NCI-H2171 treated with DMSO at 0.1 percent for 48 hours (cell line): Measurements from ENCODE around the gene MTAP.

Source experiments
- DNase-seq: peaks from one replicate; lab custom pipeline; 2025; lab: John Stamatoyannopoulos, UW

Gene MTAP

DNA sequence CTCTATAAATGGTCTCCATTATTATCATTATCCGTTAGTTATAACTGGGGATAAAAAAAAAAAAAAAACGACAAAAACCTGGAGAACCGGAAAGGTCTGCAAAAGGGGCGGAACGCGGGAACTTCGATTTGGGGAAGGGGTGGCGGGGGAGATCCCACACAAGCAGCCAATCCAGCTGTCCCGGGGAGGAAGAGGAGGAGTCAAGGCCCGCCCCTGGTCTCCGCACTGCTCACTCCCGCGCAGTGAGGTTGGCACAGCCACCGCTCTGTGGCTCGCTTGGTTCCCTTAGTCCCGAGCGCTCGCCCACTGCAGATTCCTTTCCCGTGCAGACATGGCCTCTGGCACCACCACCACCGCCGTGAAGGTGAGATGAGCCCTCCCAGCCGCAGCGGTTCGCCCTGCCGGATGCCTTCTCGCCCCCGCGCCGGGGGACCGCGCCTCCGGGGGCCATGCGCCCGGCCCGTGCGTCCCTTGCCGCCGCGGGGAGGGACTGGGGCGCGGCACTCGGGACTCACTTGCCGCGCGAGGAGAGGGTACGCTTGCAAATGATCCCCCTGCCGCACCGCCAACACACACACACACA, at the start of gene MTAP:
TSS of gene MTAP (plus strand) at position 219 of the 583 bp plus-strand sequence. CDS start at position 332, 113 bp downstream.
- peak; percentile 87 for DNase-seq

DNA sequence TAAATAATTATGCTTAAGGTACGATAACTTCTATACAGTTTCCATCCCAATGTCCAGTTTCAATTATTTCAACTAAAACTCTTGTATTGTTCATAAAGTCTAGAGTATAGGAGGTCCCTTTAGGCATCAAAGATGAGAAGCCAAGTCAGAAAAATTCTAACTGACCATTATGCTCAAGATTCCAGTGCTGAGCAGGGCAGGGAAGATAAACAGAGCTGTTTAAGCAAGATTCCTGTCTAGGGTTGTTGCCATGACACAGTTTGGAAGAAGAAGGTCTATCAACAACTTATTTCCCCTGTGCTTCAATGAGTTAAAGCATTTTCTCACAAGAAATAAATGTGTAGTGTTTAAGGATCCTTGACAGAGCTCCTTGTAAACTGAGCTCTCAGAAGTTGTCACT, 48.9 kb upstream of the MTAP start:
- DNase-seq: no peak

DNA sequence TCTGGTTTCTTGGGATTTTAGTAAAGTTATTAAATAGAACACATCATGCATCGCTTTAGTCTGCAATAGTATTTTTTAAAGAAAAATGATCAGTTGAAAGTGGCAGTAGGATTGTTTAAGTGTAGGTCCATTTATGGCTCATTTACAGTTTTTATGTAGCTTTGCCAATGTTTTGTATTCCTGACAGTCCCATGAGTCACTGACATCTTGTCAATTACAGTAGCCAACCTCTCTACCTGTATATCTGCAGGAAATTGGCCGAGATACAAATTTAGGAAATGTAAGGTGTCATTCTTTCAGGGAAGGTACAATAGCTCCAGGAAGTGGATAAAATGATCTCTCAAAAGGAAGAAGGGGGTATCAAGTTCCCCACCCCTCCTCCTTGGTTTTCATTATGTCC, 47.7 kb upstream of the MTAP start:
- DNase-seq: no peak

DNA sequence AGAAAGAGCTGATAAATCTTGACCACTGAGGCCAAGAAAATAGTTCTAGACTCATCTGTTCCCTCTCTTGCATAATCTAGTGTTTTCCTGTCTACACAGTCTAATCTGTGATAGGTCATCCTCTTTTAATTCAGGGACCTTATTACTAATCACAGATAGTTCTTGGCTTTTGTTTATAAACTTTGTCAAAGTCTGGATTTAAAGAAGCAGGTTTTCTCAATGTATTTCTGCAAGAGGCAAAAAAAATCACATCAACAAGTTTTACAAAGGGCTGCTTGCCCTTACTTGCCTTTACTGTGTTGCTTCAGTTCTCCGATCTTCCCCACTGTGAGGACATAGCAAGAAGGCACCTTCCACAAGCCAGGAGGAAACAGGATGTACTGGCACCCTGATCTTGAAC, 43.9 kb upstream of the MTAP start:
- DNase-seq: no peak

DNA sequence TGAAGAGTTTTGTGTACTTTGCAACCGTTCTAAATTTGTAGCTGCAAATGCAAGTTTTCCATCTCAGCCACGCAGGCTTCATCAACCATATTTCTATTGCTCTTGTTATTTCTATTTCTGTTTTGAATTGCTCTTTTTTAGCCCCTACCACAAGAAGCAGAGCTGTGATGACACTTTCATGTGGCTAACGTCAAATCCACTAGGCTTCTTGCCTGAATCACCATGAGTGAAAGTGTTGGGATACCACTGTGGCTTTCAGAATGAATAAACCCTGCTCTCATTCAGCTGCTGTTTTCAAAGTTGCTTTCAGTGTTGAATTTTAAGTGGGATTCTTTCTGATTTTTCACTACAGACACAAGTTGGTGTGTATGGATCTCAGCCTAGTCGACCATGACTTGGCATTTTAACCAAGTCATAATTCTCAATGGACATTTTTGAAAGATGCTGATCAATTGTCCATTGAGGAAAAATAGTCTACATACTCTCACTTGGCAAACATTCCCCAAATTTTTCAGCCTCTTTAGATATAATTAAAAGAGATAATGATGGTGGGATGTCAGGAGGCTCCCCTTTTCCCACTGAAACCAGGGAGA, 41.0 kb upstream of the MTAP start:
- DNase-seq: no peak

DNA sequence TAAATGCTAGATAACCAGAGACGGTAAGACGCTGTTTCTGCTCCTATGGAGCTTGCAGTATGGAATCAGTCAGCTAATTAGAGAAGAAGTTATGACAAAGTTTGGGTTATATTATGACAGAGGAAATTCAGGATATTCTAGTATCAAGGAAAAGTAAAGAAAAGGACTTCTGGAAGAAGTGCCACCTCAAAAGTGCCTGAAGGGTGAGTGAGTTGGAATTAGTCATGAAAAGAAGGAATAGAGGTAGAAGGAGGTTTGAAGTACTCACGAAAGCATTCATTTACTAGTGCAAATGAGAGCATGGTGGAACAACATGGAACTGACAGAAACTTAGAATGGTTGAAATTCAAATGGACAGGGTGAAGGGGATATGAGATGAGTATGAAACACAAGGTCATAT, 40.4 kb upstream of the MTAP start:
- no peak for DNase-seq

DNA sequence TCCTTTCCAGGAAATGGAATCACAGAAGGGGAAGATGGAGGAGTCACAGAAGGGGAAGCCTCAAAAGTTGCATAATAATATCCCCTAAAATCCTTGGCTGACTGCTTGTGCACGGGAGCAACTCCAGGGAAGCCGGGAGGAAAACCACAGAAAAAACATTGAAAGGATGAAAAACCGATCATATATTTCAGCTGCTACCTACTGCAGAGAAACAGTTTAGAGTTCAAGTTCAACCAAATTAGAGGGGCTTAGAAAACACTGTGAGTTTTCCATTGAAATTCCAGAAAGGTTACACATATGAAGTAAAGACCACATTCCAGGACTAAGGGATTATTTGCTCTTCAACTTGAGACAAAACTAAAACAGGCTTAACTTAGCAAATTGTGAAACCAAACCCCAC, 37.6 kb upstream of the MTAP start:
- DNase-seq: no peak

DNA sequence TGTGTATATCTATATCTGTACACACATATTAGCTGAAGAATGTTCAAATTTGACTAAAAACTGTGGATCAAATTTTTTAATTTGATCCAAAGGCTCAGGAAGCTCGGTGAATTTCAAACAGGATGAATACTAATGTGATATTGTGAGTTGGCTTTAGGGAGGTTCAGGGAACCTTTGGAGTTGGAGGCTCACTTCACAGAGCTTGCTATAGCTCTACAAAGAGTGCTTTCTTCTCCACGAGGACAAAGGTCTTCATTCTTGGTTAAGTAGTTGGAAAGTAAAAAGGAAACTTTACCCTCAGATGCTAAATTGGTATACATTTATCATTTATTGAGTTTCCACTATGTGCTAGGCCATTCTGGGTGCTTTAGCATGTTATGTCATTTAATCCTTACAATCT, 36.3 kb upstream of the MTAP start:
- no peak for DNase-seq

GRCh38 chr9:21770871-21771560, 31.4 kb upstream of the MTAP start:
- no peak for DNase-seq

DNA sequence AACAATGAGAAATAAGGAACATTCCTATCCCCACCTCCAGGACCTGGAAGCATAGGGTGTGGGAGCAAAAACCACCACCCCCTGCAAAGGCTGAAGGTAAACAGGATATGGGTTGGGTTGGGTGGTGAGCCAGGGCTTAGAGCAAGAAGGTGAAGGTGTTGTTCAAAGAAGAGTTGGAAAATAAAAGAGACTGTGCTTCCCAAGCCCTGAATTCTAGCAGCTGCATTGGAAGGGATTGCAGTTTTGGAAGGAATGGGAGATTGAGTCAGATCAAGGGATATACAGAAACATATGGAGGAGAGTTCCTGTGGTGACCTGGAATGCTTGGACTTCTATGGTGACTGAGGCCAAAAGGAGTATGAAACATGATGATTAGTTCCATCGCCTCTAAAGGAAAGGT, 24.7 kb upstream of the MTAP start:
- no peak for DNase-seq

DNA sequence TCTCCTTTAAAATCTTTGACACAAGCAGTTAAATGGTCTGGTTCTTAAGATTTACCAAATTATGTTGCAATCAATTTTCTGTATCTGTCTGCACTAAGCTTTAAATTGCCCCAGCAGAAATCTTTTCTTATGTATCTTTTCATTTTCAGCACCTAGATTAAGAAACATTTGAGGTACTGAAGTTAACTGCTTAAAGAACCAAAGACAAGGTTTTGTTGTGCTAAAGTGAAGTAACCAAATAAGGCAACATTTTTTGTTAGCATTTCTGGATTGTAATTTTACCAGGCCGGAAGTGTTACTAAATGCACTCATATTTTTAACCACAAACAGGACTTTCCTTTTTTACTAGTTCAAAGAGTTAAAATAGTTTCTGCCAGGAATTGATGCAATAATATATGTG, 24.1 kb upstream of the MTAP start:
- no peak for DNase-seq

GRCh38 chr9:21779397-21779796, 23.0 kb upstream of the MTAP start:
- no peak for DNase-seq

GRCh38 chr9:21781656-21782055, 20.8 kb upstream of the MTAP start:
- no peak for DNase-seq

DNA sequence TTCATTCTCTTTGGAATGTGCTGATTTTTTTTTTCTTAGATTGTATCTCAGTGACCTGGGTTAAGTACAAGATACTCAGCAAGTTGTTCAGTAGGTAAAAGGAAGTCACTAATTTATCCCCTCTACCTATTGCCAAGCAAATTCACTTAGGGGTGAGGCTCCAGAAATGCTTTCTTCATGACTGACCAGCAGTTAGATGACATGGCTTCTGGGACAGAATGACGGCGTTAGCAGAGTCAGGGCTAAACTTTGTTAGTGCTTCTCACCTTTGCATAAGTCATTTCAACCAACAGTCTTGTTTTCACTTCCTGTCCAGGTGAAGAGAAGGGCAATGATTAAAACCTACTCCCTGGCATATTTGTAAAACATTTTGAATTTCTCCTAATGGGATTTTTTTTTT, 20.2 kb upstream of the MTAP start:
- no peak for DNase-seq

GRCh38 chr9:21788752-21789151, 13.7 kb upstream of the MTAP start:
- no peak for DNase-seq

DNA sequence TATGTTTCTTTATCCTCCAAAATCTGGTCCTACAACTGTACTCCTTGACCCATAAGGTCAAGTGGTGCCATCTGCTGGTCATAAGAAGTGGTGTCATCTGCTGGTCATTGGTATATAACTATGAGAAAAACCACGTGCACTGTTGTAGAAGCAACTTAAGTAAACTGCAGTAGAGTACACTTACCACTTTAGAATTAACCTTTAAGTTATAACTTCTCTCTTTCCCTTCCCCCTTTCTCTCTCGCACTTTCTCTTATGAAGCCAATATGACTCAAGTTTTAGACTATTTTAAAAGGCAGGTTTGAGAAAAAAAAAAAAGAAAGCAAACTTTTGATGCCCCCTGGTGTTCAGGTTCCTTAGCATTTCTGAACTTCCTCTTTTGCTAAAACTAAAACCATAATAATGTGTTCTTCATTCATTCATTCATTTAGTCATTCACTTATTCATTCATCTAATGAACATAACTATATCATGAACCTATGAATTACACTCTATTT, 12.8 kb upstream of the MTAP start:
- peak; percentile 61 for DNase-seq

GRCh38 chr9:21795483-21795882, 7.0 kb upstream of the MTAP start:
- no peak for DNase-seq

DNA sequence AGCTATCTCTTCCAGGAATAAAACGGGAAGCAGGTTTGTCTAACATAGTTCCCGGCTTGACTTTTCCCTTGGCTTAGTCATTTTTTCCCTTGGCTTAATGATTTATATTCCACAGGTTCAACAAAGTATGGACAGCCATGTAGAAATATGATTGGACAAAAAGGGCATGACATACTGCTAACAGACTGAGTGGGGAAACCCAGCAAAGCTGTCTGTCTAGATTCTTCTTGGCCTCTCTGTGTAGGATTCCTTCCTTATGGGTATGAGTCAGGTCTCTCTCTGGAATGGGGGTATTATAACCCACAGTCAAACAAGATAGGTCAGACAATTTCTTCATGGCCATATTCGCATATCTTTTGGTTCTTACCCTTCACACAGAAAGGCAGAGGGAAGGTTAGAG, 5.7 kb upstream of the MTAP start:
- no peak for DNase-seq

GRCh38 chr9:21800931-21801682, 1.3 kb upstream of the MTAP start:
- DNase-seq: no peak

DNA sequence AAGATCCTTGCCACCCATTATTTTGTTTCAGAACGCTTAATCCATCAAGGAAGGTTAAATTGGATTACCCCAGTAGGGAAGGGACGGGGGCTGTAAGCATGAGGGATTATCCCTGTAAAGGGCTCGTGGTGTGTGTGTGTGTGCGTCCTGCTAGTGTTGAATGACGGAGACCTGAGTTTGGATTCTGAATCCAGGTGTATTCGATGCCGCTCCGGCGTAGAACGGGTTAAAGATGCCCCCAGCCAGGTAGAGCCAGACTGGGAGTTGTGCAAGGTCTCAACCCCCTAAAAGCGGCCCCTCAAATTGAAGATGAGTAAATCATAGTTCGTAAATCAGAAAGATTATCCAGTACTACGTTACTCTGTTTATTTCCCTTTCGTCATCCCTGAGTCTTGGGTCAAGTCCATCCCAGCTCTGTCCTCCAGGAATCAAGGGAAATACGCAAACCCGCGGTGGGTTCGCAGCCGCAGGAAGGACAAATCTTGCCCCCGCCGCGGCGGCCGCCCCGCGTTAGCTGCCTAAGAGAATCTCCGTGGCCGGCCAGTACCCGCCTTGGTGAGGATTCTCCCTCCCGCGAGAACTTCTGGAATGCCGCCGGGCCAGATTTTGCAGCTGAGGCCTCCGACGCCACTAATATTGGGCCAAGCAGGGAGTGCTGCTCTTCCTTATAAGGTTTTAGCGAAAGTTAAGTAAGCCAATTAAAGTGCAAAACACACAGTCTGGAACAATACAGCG, 586 bp upstream of the MTAP start:
- peak; percentile 68 for DNase-seq

GRCh38 chr9:21803649-21804048, 1.2 kb downstream of the MTAP start:
- DNase-seq: no peak

DNA sequence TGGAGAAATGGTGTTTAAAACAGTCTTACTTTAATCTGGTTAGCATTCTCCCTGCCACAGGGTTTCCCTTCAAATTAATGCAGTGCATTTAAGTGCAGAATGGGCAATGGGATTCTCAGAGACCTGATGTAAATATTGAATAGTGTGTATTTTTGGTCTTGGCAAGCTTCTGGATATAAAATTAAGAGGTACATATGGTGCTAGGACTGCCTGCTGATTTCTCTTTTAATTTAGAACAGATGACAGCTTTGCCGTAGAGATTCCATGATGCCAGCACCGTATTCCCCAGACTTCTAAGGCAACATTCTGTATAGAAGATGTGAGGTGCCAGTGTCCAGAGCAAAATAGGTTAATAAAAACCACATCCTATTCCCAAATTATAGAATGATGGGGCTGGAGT, 1.9 kb downstream of the MTAP start:
- no peak for DNase-seq
